Spleen (tissue), 10 donors: Measurements from ENCODE around the gene NSUN6. TPM values are rescaled to one million over a fixed set of nuclear protein-coding genes. Genes with fewer than 3 reads are reported as not detected.

Experiments
- polyA plus RNA-seq, 3 donors: library from polyadenylated mRNA; stranded (reverse); fragments of 200-250 nt; gene quantifications; one replicate each; pipeline ENCODE4 v1.2.1, GENCODE V29; 2013
- total RNA-seq, 7 donors: library from RNA; depleted of rRNA in 3 of 7; stranded (reverse); fragments of >200 nt in 3 of 7; fragmentation: NEBNext Ultra II Directional in 4 of 7; extraction: Animal tissue kit (Norgen Biotek cat#: 25700) in 4 of 7; gene quantifications; one replicate each; pipeline versions ENCODE4 v1.1.0 to v1.2.1, GENCODE V29; 2016 to 2021
- donor health status: healthy with polysubstance abuse.
- donor health status: DM: no; HTN: no; CAD: no; lungs with moderate emphysema.
- donor health status: DM: no; HTN: no; CAD: no.
- donor health status: Bipolar disorder and iron deficiency.
- donor health status: healthy.
- donor health status: DM: no; HTN: no; CAD: no.
- donor health status: DM: yes; HTN: yes; CAD: no.

Gene NSUN6
- total and polyA plus RNA-seq, 10 donors = 6.4 to 25.8 (median 15.6) TPM

Other genes with a start within 250 kb of the NSUN6 start
- 10 to 100 TPM in 5 of 7 donors, 1 to 10 TPM in 2; 9.4 to 18.3 (median 13.0) TPM for gene ARL5B, start 7.8 kb upstream of the NSUN6 start, total RNA-seq
- 1 to 10 TPM; 1.7 to 3.2 (median 2.6) TPM for gene ARL5B, start 7.8 kb upstream of the NSUN6 start, polyA plus RNA-seq